ENCODE measurements around the gene DNAL1.

DNA sequence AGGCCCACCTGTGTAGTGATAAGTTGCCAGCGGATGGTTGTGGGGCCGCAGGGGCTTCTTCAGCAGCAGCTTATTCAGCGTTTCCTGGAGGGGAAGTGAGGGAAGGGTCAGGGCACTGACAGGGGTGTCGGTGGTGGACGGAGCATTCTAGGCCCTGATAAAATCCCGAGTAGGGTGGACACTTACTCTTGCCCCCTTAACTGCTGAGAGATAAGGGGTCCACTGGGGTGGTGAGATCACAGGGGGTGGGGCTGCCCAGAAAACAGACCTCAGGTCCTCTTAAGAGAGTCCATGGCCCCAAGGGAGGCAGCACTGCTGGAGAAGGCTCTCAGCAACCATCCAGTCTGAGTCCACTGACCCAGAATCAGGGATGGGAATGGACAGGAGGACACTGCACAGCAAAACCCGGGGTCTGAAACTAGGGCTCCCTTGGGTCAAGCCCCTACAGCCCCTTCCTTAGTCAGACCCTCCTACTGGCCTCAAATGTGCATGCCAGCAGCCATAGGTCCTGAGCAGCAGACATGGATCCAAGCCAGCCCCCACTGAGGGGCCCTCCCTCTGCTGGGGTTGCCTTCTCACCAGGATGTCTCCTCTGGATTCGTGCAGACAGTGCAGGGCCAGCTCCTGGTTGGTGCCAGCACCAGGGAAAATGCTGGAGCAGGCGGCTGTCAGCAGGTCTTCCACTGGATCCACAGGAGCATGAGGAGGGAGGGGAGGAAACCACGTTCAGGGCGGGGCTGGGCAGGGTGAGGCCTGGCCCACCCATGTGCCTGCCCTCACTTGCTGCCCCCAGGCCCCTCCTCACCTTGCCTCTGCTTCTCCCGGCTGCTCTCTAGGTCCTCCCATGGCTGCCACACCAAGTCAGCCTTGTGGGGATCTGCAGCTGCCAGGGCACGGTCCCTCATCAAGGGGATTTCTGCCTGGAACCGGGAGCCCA, 81.5 kb downstream of the DNAL1 start:
- TF ChIP-seq, protein P1, sequence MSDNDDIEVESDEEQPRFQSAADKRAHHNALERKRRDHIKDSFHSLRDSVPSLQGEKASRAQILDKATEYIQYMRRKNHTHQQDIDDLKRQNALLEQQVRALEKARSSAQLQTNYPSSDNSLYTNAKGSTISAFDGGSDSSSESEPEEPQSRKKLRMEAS (IDR thresholded peaks at IDR 0.05; ENCODE audit: low read depth), result no peak
- TF ChIP-seq, protein P2, sequence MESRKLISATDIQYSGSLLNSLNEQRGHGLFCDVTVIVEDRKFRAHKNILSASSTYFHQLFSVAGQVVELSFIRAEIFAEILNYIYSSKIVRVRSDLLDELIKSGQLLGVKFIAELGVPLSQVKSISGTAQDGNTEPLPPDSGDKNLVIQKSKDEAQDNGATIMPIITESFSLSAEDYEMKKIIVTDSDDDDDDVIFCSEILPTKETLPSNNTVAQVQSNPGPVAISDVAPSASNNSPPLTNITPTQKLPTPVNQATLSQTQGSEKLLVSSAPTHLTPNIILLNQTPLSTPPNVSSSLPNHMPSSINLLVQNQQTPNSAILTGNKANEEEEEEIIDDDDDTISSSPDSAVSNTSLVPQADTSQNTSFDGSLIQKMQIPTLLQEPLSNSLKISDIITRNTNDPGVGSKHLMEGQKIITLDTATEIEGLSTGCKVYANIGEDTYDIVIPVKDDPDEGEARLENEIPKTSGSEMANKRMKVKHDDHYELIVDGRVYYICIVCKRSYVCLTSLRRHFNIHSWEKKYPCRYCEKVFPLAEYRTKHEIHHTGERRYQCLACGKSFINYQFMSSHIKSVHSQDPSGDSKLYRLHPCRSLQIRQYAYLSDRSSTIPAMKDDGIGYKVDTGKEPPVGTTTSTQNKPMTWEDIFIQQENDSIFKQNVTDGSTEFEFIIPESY (IDR thresholded peaks at IDR 0.05; ENCODE audit: borderline replicate concordance, low read depth), result no peak
- TF ChIP-seq, protein P3, sequence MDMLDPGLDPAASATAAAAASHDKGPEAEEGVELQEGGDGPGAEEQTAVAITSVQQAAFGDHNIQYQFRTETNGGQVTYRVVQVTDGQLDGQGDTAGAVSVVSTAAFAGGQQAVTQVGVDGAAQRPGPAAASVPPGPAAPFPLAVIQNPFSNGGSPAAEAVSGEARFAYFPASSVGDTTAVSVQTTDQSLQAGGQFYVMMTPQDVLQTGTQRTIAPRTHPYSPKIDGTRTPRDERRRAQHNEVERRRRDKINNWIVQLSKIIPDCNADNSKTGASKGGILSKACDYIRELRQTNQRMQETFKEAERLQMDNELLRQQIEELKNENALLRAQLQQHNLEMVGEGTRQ (IDR thresholded peaks at IDR 0.05; ENCODE audit: borderline replicate concordance, low read depth, low read length), result no peak
- TF ChIP-seq, protein P4, sequence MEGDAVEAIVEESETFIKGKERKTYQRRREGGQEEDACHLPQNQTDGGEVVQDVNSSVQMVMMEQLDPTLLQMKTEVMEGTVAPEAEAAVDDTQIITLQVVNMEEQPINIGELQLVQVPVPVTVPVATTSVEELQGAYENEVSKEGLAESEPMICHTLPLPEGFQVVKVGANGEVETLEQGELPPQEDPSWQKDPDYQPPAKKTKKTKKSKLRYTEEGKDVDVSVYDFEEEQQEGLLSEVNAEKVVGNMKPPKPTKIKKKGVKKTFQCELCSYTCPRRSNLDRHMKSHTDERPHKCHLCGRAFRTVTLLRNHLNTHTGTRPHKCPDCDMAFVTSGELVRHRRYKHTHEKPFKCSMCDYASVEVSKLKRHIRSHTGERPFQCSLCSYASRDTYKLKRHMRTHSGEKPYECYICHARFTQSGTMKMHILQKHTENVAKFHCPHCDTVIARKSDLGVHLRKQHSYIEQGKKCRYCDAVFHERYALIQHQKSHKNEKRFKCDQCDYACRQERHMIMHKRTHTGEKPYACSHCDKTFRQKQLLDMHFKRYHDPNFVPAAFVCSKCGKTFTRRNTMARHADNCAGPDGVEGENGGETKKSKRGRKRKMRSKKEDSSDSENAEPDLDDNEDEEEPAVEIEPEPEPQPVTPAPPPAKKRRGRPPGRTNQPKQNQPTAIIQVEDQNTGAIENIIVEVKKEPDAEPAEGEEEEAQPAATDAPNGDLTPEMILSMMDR (IDR thresholded peaks at IDR 0.05), result no peak
- no peak for TF ChIP-seq EZH2phosphoT487 (IDR thresholded peaks at IDR 0.05; ENCODE audit: borderline replicate concordance, low read depth)
- TF ChIP-seq TCF12 (IDR thresholded peaks at IDR 0.05), result no peak
- no peak for TF ChIP-seq JUND (IDR thresholded peaks at IDR 0.05)
- no peak for TF ChIP-seq SIN3A (IDR thresholded peaks at IDR 0.05; ENCODE audit: borderline replicate concordance, low read depth, low read length)
- TF ChIP-seq RAD21 (IDR thresholded peaks at IDR 0.05; ENCODE audit: low read length), result no peak
- no peak for TF ChIP-seq GATA2 (CRISPR knock-in tag; IDR thresholded peaks at IDR 0.05)
